Testis (tissue), 2 donors: ENCODE results near the gene WRAP73.

Source experiments
- CTCF ChIP-seq, 3 experiments: fragments of 450-650 bp in 2 of 3; fragments of 200-600 bp in 1 of 3; sonication (generic) in 1 of 3; IDR thresholded peaks; one replicate each; pipeline ENCODE4 v1.5.1; 2016 to 2019; ENCODE audit warnings: antibody characterized with exemption in 3 of 3, mild to moderate bottlenecking in 2 of 3, moderate library complexity in 1 of 3
- POLR2A ChIP-seq: fragments of 450-650 bp; IDR thresholded peaks from one replicate; pipeline ENCODE4 v1.6.1; 2017; ENCODE audit warnings: antibody characterized with exemption, mild to moderate bottlenecking, moderate library complexity

- TF ChIP-seq CTCF (IDR thresholded peaks at IDR 0.05) (no peak), POLR2A (no peak)
Measured at GRCh38 chr1:3660704-3661103, 10.8 kb upstream of the WRAP73 start.
